ENCODE results near the gene MARK3.

Gene MARK3

GRCh38 chr14:103529383-103530365 lies 144.5 kb downstream of the MARK3 start:
- H3K36me3 Mint-ChIP-seq (ENCODE audit: low read depth) = peaks cover 9% of the 10 kb centered on the region
- peak overlapping the region; percentile 96 for H3K27ac Mint-ChIP-seq
- peaks cover 45% of the 10 kb centered on the region for H3K4me1 Mint-ChIP-seq (ENCODE audit: low read depth)
- no peaks in the 10 kb centered on the region for H3K9me3 Mint-ChIP-seq
- no peaks in the 10 kb centered on the region for H3K27me3 Mint-ChIP-seq
- H3K4me3 Mint-ChIP-seq = peak overlapping the region; percentile 95

- H3K4me3 Mint-ChIP-seq = peak overlapping the region; percentile 95
- peaks cover 9% of the 10 kb centered on the region for H3K36me3 Mint-ChIP-seq (ENCODE audit: low read depth)
- no peaks in the 10 kb centered on the region for H3K27me3 Mint-ChIP-seq
- H3K4me1 Mint-ChIP-seq (ENCODE audit: low read depth) = peaks cover 45% of the 10 kb centered on the region
- no peaks in the 10 kb centered on the region for H3K9me3 Mint-ChIP-seq
- H3K27ac Mint-ChIP-seq = peak overlapping the region; percentile 70
These were observed 145.2 kb downstream of the MARK3 start for GRCh38 chr14:103530390-103530789.

GRCh38 chr14:103530831-103531230 lies 145.6 kb downstream of the MARK3 start:
- Mint-ChIP-seq H3K4me1 (ENCODE audit: low read depth) (peaks cover 45% of the 10 kb centered on the region), H3K27me3 (no peaks in the 10 kb centered on the region), H3K36me3 (ENCODE audit: low read depth) (peaks cover 9% of the 10 kb centered on the region), H3K9me3 (no peaks in the 10 kb centered on the region), H3K4me3 (peak overlapping the region; percentile 95), H3K27ac (no peak overlapping the region)

DNA sequence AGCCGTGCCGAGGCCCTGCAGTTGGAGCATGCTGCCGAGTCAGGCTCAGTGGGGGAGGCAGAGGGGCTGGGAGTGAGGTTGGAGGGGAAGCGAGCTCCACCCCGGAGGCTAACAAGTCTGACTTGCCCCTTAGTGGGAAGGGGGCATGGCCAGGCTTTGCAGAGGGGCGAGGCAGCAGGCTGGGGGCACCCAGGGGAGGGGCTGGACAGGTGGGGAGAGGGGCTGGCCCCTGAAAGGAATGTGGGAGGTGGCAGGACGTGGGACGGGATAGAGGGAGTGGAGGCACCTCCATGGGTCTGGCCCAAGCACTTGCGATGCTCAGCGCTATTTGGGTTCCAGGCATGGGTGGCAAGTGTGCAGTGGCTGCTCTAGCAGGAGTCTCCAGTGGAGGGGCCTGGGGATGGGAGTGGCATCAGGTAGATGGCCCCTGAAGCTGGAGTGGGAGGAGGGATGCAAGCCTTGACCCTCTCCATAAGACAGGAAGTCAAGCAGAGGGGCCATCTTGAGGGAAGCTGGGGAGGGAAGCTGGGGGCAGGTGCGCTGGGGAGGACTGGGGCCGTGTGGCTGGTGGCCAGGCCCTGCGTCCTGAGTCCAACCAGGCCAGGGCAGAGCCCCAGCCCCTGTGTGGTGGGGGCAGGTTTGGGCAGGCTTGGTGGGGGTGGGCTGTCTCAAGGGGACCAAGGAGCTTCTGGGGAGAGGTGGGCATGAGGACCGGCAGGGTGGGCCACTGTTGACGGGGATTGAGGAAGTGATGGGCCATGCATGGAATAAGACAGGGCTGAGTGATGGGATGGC lies 146.4 kb downstream of the MARK3 start:
- no peaks in the 10 kb centered on the region for H3K9me3 Mint-ChIP-seq
- H3K4me3 Mint-ChIP-seq = no peak overlapping the region
- no peak overlapping the region for H3K27ac Mint-ChIP-seq

GRCh38 chr14:103532216-103533136 lies 147.3 kb downstream of the MARK3 start:
- peaks cover 12% of the 10 kb centered on the region for H3K36me3 Mint-ChIP-seq (ENCODE audit: low read depth)
- H3K9me3 Mint-ChIP-seq = no peaks in the 10 kb centered on the region
- H3K27me3 Mint-ChIP-seq = no peaks in the 10 kb centered on the region
- H3K4me3 Mint-ChIP-seq = no peak overlapping the region
- H3K27ac Mint-ChIP-seq = no peak overlapping the region
- H3K4me1 Mint-ChIP-seq (ENCODE audit: low read depth) = peaks cover 35% of the 10 kb centered on the region

More for the DNA sequence above, 146.4 kb downstream of the MARK3 start:
- Mint-ChIP-seq H3K36me3 (ENCODE audit: low read depth) (peaks cover 9% of the 10 kb centered on the region), H3K4me1 (ENCODE audit: low read depth) (peaks cover 44% of the 10 kb centered on the region), H3K27me3 (no peaks in the 10 kb centered on the region)

GRCh38 chr14:103533137-103533998 lies 148.2 kb downstream of the MARK3 start:
- Mint-ChIP-seq H3K4me3 (no peak overlapping the region), H3K4me1 (ENCODE audit: low read depth) (peaks cover 26% of the 10 kb centered on the region), H3K9me3 (no peaks in the 10 kb centered on the region), H3K27ac (no peak overlapping the region), H3K27me3 (no peaks in the 10 kb centered on the region), H3K36me3 (ENCODE audit: low read depth) (peaks cover 12% of the 10 kb centered on the region)

GRCh38 chr14:103533999-103534575 lies 148.9 kb downstream of the MARK3 start:
- H3K36me3 Mint-ChIP-seq (ENCODE audit: low read depth) = peaks cover 12% of the 10 kb centered on the region
- no peak overlapping the region for H3K4me3 Mint-ChIP-seq
- H3K4me1 Mint-ChIP-seq (ENCODE audit: low read depth) = peaks cover 22% of the 10 kb centered on the region
- H3K27me3 Mint-ChIP-seq = no peaks in the 10 kb centered on the region
- no peaks in the 10 kb centered on the region for H3K9me3 Mint-ChIP-seq
- no peak overlapping the region for H3K27ac Mint-ChIP-seq

DNA sequence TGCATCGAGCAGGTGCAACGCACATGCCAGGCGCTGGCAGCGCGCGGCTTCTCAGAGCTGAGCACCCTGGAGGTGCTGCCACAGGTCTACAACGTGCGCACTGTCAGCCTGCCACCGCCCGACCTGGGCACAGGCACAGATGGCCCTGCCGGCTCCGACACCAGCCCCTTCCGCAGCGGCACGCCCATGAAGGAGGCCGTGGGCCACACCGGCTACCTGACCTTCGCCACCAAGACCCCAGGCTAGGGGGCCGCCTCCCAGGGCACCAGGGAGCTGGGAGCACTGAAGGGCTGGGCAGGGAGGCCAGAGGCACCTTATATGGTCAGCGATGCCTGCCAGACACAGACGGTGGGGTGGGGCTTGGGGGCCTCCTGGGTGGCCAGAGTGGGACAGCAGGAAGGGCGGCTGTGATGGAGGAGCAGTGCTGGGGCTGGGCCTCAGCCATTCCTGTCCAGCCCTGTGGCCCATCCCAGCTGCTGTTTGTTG lies 149.4 kb downstream of the MARK3 start:
- H3K9me3 Mint-ChIP-seq = no peaks in the 10 kb centered on the region
- H3K4me3 Mint-ChIP-seq = no peak overlapping the region

GRCh38 chr14:103535081-103535890 lies 150.1 kb downstream of the MARK3 start:
- H3K4me1 Mint-ChIP-seq (ENCODE audit: low read depth) = peaks cover 13% of the 10 kb centered on the region
- H3K4me3 Mint-ChIP-seq = no peak overlapping the region
- no peaks in the 10 kb centered on the region for H3K27me3 Mint-ChIP-seq
- no peak overlapping the region for H3K27ac Mint-ChIP-seq
- H3K36me3 Mint-ChIP-seq (ENCODE audit: low read depth) = peaks cover 11% of the 10 kb centered on the region
- no peaks in the 10 kb centered on the region for H3K9me3 Mint-ChIP-seq

More for the DNA sequence above, 149.4 kb downstream of the MARK3 start:
- H3K27me3 Mint-ChIP-seq = no peaks in the 10 kb centered on the region
- H3K36me3 Mint-ChIP-seq (ENCODE audit: low read depth) = peaks cover 12% of the 10 kb centered on the region
- H3K27ac Mint-ChIP-seq = no peak overlapping the region
- H3K4me1 Mint-ChIP-seq (ENCODE audit: low read depth) = peaks cover 20% of the 10 kb centered on the region

DNA sequence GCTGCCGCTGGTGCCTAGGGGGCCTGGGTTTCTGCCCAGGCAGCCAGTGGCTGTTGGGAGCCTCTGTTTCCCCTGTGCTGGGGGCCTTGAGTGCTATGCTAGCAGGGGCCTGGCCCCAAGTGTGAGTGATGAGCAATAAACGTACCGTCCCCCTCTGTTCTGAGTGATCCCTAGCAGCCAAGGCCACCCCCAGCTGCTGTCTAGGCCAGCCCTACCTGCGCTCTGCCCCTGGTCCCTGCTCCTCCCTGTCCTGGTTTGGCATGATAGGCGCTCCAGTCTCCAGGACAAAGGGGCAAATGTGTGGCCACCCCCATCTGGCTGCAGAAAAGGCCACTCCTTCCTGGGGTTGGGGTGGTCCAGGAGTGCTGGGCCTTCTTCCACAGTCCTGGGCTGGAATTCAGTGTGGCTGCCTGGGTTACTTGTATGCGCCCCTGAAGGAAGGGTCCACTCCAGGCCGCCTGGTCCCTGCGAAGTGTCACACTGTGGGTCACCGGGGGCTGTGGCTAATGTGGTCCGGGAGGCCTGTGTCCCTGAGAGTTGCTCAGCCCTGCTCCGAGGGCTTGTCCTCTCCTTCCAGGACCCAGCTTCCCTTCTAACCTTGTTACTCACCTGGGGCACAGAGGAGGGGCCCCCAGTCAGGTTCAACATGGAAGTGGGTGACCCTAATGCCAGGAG lies 150.8 kb downstream of the MARK3 start:
- H3K9me3 Mint-ChIP-seq = no peaks in the 10 kb centered on the region

GRCh38 chr14:103536693-103537092 lies 151.5 kb downstream of the MARK3 start:
- H3K36me3 Mint-ChIP-seq (ENCODE audit: low read depth) = peaks cover 3% of the 10 kb centered on the region
- no peak overlapping the region for H3K4me3 Mint-ChIP-seq
- H3K27me3 Mint-ChIP-seq = no peaks in the 10 kb centered on the region
- H3K9me3 Mint-ChIP-seq = no peaks in the 10 kb centered on the region
- no peak overlapping the region for H3K27ac Mint-ChIP-seq
- H3K4me1 Mint-ChIP-seq (ENCODE audit: low read depth) = peaks cover under 1% of the 10 kb centered on the region

More for the DNA sequence above, 150.8 kb downstream of the MARK3 start:
- Mint-ChIP-seq H3K27ac (no peak overlapping the region), H3K4me3 (no peak overlapping the region), H3K27me3 (no peaks in the 10 kb centered on the region), H3K36me3 (ENCODE audit: low read depth) (peaks cover 7% of the 10 kb centered on the region), H3K4me1 (ENCODE audit: low read depth) (peaks cover 7% of the 10 kb centered on the region)
